ENCODE measurements around the gene INSYN2B.

DNA sequence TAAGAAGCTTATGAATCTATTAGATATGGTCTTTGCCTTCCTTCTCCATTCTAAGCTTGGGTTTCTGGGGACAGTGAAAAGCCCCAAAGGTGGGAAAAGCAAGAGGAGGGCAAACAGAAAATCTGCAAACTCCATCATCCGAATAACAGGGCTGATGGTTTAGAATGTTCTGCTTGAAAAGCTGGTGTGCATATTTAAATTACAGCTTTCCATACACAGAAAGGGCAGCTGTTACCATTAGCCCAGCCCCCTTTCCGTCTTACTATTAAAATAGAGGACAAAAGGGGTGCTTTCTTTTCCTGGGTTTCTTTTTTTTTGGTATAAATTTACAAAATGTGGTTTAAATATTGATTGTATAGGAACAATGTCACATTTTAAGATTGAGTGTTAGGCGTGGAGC is 22.0 kb downstream of the INSYN2B start:
- TF ChIP-seq, protein P1, sequence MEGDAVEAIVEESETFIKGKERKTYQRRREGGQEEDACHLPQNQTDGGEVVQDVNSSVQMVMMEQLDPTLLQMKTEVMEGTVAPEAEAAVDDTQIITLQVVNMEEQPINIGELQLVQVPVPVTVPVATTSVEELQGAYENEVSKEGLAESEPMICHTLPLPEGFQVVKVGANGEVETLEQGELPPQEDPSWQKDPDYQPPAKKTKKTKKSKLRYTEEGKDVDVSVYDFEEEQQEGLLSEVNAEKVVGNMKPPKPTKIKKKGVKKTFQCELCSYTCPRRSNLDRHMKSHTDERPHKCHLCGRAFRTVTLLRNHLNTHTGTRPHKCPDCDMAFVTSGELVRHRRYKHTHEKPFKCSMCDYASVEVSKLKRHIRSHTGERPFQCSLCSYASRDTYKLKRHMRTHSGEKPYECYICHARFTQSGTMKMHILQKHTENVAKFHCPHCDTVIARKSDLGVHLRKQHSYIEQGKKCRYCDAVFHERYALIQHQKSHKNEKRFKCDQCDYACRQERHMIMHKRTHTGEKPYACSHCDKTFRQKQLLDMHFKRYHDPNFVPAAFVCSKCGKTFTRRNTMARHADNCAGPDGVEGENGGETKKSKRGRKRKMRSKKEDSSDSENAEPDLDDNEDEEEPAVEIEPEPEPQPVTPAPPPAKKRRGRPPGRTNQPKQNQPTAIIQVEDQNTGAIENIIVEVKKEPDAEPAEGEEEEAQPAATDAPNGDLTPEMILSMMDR (conservative IDR thresholded peaks at IDR 0.05; ENCODE audit: low read depth, low read length): no peak
- TF ChIP-seq, protein P2, sequence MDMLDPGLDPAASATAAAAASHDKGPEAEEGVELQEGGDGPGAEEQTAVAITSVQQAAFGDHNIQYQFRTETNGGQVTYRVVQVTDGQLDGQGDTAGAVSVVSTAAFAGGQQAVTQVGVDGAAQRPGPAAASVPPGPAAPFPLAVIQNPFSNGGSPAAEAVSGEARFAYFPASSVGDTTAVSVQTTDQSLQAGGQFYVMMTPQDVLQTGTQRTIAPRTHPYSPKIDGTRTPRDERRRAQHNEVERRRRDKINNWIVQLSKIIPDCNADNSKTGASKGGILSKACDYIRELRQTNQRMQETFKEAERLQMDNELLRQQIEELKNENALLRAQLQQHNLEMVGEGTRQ (IDR thresholded peaks at IDR 0.05; ENCODE audit: low read depth, low read length): no peak
- no peak for TF ChIP-seq CHD1 (IDR thresholded peaks at IDR 0.05; ENCODE audit: low read depth, low read length)
